SK-N-MC (cell line): ENCODE results near the gene OGFOD3.

Experiments used
- DNase-seq: peaks from one replicate; pipeline ENCODE4 v3.0.0-alpha.2; 2011; ENCODE audit warnings: low read depth, low spot score
- H3K27ac ChIP-seq: fragments of 200-600 bp; sonication (generic); 2 replicates; pipeline ENCODE4 v1.5.1; 2016; ENCODE audit warnings: mixed run types
- H3K36me3 ChIP-seq: fragments of 200-600 bp; sonication (generic); 2 replicates; pipeline ENCODE4 v1.6.1; 2017; ENCODE audit warnings: antibody characterized with exemption, low read length, mixed read lengths; ENCODE audit not compliant: insufficient read depth
- H3K4me3 ChIP-seq: fragments of 200-600 bp; sonication (generic); 2 replicates; pipeline ENCODE4 v1.5.1; 2016
- H3K9ac ChIP-seq: fragments of 200-600 bp; sonication (generic); 2 replicates; pipeline ENCODE4 v1.8.0; 2017; ENCODE audit warnings: mixed run types, mixed read lengths; ENCODE audit not compliant: insufficient read length
- H3K9me3 ChIP-seq: fragments of 200-600 bp; sonication (generic); 2 replicates; pipeline ENCODE4 v1.6.1; 2017; ENCODE audit warnings: low read depth, mild to moderate bottlenecking, antibody characterized with exemption, low read length, moderate library complexity, mixed read lengths
- EZH2 ChIP-seq: fragments of 200-600 bp; sonication (generic); IDR thresholded peaks from one replicate; pipeline ENCODE4 v1.6.1; 2017; ENCODE audit warnings: antibody characterized with exemption
- FOXP2 ChIP-seq: optimal IDR thresholded peaks from 2 replicates; pipeline ENCODE3; 2011; ENCODE audit warnings: mild to moderate bottlenecking, moderate library complexity; ENCODE audit not compliant: insufficient read depth; ENCODE audit errors: extremely low read length, control extremely low read depth
- POLR2AphosphoS5 ChIP-seq: IDR thresholded peaks from 2 replicates; pipeline ENCODE4 v1.6.1; 2012; ENCODE audit warnings: mild to moderate bottlenecking, low read depth, low read length, borderline replicate concordance

Gene OGFOD3

DNA sequence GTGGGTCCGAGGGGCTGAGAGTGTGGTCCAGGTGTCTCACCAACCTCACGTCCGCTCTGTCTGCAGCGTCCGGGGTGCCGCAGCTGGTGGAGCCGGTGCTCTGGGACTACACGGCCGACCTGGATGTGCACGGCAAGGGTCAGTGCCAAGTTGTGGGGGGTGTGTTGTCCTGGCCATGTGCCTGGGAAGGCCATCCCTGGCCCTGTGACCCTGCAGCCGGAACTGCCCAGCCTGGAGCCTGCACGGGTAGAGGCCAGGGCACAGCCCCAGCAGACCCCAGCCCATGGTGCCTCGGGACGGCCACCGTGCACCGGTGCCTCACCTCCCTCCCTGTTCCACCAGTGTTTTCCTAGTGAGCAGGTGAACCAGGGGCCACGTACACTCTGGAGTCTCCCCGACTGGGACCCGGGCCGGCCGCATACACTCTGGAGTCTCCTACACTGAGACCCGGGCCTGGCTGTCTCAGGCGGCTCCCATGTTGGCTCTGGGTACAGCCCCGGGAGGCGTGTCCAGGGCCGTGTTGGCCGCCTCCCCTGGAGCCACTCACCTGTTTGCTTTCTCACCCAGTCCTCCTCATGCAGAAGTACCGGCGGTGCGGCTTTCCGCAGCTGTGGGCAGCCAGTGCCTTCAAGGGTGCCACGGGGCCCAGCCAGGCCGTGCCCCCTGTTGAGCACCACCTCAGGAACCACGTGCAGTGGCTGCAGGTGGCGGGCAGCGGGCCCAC lies 18.4 kb upstream of the OGFOD3 start:
- H3K36me3 ChIP-seq = no peaks in the 10 kb centered on the region
- DNase-seq = no peak
- TF ChIP-seq FOXP2 = no peak
- no peak for TF ChIP-seq POLR2AphosphoS5
- TF ChIP-seq EZH2 = no peak
- no peak overlapping the region for H3K9ac ChIP-seq
- no peak overlapping the region for H3K27ac ChIP-seq
- no peak overlapping the region for H3K4me3 ChIP-seq
- H3K9me3 ChIP-seq = no peaks in the 10 kb centered on the region

GRCh38 chr17:82435601-82436583 lies 17.5 kb upstream of the OGFOD3 start:
- no peaks in the 10 kb centered on the region for H3K9me3 ChIP-seq
- no peak overlapping the region for H3K27ac ChIP-seq
- no peak for DNase-seq
- H3K36me3 ChIP-seq = no peaks in the 10 kb centered on the region
- TF ChIP-seq POLR2AphosphoS5 (no peak), EZH2 (no peak)
- H3K9ac ChIP-seq = no peak overlapping the region
- no peak overlapping the region for H3K4me3 ChIP-seq

DNA sequence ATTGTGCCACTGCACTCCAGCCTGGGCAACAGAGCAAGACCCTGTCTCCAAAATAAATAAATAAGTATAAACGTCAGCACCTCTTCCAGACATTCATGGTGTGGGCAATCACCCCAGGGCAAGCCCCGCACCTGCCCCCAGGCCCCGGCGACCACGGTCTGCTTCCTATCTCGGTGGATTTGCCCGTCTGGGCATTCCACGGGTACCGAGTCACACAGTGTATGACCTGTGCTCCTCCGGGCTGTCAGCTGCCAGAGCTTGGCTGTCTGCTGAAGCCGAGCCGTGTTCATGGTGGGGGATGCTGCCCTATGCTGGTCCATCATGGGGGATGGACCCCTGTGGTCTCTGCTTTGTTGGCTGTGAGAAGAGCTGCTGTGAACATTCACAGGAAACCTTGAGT lies 16.7 kb upstream of the OGFOD3 start:
- DNase-seq = no peak
- Histone ChIP-seq H3K9ac (no peak overlapping the region), H3K4me3 (no peak overlapping the region), H3K9me3 (no peaks in the 10 kb centered on the region), H3K27ac (no peak overlapping the region), H3K36me3 (no peaks in the 10 kb centered on the region)
- TF ChIP-seq POLR2AphosphoS5 (no peak), EZH2 (no peak), FOXP2 (no peak)

DNA sequence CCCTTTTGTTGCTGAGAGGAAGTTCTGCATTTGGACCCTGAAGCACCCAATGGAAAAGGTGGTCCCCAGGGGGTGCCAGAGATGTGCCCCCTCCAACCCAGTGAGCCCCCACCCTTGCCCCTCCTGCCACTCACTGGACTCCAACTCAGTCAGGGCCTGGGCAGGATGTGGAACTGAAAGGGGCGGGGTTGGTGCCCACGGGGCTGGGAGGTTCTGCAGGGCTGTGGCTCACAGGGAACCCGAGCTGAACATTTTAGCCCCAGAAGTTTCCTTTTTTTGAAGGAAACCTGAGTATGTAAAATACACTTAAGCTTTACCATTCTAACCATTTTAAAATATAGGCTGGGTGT lies 15.8 kb upstream of the OGFOD3 start:
- TF ChIP-seq EZH2 = no peak
- no peak for TF ChIP-seq FOXP2
- TF ChIP-seq POLR2AphosphoS5 = no peak
- Histone ChIP-seq H3K4me3 (no peak overlapping the region), H3K9me3 (no peaks in the 10 kb centered on the region), H3K27ac (no peak overlapping the region), H3K36me3 (no peaks in the 10 kb centered on the region), H3K9ac (no peak overlapping the region)
- no peak for DNase-seq

GRCh38 chr17:82433560-82434215 lies 15.3 kb upstream of the OGFOD3 start:
- Histone ChIP-seq H3K27ac (no peak overlapping the region), H3K36me3 (no peaks in the 10 kb centered on the region), H3K4me3 (no peak overlapping the region), H3K9ac (no peak overlapping the region), H3K9me3 (no peaks in the 10 kb centered on the region)
- no peak for TF ChIP-seq FOXP2
- no peak for TF ChIP-seq EZH2
- no peak for TF ChIP-seq POLR2AphosphoS5
- DNase-seq = no peak

- no peak for DNase-seq
- H3K9me3 ChIP-seq = no peaks in the 10 kb centered on the region
- TF ChIP-seq EZH2 = no peak
- no peak for TF ChIP-seq POLR2AphosphoS5
- TF ChIP-seq FOXP2 = no peak
- no peak overlapping the region for H3K27ac ChIP-seq
- H3K36me3 ChIP-seq = no peaks in the 10 kb centered on the region
- H3K4me3 ChIP-seq = no peak overlapping the region
- H3K9ac ChIP-seq = no peak overlapping the region
These were observed 13.6 kb upstream of the OGFOD3 start for GRCh38 chr17:82432017-82432416.

DNA sequence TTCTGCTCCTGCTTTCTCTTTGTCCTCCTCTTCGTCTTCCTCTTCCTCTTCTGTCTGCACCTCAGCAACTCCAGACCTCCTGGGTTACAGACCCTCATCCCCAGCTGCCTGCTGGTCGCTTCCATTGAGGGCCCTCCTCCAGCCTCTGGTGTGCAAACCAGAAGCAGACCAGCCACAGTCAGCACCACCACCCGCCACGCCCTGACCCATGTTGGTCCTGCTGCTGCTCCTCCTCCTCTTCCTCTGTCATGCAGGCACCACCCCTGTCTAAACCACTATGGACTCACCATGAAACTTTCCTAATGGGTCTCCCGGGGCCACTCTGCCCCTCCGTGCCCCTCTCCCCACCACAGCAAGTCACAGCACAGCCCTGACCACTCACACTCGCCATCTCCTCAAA lies 11.4 kb upstream of the OGFOD3 start:
- no peak for DNase-seq
- TF ChIP-seq EZH2 = no peak
- no peak for TF ChIP-seq POLR2AphosphoS5
- no peak for TF ChIP-seq FOXP2
- H3K27ac ChIP-seq = no peak overlapping the region
- H3K36me3 ChIP-seq = no peaks in the 10 kb centered on the region
- no peak overlapping the region for H3K4me3 ChIP-seq
- no peak overlapping the region for H3K9ac ChIP-seq
- no peaks in the 10 kb centered on the region for H3K9me3 ChIP-seq

DNA sequence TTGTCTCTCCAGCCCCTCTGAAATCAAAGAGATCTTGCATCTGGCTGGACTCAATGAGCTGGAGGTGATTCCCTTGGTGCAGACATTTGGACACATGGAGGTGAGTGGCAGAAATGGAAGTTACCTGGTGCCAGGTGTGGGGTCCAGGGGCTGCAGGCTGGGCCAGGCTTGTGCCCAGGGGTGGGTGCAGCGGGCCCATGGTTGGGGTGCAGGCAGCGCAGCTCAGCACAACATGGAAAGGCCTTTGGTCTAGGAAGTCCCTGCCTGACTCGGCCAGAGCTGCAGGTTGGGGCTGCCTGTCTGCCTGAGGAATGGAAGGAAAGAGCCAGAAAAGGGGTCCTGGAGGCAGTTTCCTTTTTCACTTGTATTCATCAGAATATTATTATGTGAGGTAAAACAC lies 10.2 kb upstream of the OGFOD3 start:
- no peak for TF ChIP-seq FOXP2
- TF ChIP-seq EZH2 = no peak
- no peak for TF ChIP-seq POLR2AphosphoS5
- no peaks in the 10 kb centered on the region for H3K36me3 ChIP-seq
- H3K9me3 ChIP-seq = no peaks in the 10 kb centered on the region
- H3K9ac ChIP-seq = no peak overlapping the region
- no peak overlapping the region for H3K27ac ChIP-seq
- no peak for DNase-seq
- H3K4me3 ChIP-seq = no peak overlapping the region
